PC-3 (cell line): ENCODE data around the gene ADD1.

ENCODE experiments used
- EZH2 ChIP-seq: fragments of 300-600 bp; sonication (generic); IDR thresholded peaks from one replicate; pipeline ENCODE4 v1.6.1; 2017; ENCODE audit warnings: antibody characterized with exemption, mild to moderate bottlenecking, low read length; ENCODE audit not compliant: unreplicated experiment
- TF ChIP-seq, protein P1 (sequence below): fragments of 300-600 bp; sonication (generic); conservative IDR thresholded peaks from 2 replicates; pipeline ENCODE4 v1.5.1; 2017; ENCODE audit warnings: antibody characterized with exemption, low read depth, mild to moderate bottlenecking, low read length

DNA sequence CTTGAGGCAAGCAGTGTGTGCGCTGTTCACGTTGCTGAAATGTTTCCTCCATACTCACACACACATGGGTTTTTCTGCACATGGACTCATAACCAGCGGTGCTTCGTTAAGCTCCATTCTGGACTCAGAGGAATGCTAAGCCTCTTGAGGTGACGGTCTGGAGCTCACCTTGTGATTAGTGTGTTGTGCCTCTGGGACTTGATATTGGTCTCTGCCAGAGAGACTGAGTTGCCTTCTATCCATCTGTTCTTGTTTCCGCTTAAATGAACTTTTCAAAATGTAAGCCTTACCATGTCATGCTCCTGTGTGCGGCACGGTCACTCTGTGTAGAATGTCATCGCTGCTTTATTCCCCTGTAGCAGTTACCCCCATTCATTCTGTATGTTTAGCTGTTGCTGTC, 42.5 kb downstream of the ADD1 start:
- TF ChIP-seq, protein P1, sequence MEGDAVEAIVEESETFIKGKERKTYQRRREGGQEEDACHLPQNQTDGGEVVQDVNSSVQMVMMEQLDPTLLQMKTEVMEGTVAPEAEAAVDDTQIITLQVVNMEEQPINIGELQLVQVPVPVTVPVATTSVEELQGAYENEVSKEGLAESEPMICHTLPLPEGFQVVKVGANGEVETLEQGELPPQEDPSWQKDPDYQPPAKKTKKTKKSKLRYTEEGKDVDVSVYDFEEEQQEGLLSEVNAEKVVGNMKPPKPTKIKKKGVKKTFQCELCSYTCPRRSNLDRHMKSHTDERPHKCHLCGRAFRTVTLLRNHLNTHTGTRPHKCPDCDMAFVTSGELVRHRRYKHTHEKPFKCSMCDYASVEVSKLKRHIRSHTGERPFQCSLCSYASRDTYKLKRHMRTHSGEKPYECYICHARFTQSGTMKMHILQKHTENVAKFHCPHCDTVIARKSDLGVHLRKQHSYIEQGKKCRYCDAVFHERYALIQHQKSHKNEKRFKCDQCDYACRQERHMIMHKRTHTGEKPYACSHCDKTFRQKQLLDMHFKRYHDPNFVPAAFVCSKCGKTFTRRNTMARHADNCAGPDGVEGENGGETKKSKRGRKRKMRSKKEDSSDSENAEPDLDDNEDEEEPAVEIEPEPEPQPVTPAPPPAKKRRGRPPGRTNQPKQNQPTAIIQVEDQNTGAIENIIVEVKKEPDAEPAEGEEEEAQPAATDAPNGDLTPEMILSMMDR: no peak
- TF ChIP-seq EZH2: no peak
